Activated CD4-positive, CD25-positive, alpha-beta regulatory T cell treated with anti-CD3 and anti-CD28 coated beads, Interleukin-2, amount 50 U/mL, for 24 hours (primary cell): ENCODE measurements around the gene OR2S2.
"Not testable (repeated sequence)": the region's sequence is repeated elsewhere in the genome, so short reads cannot be mapped to it uniquely, and the experiment has no call there.

ENCODE experiments used
- ATAC-seq, 2 donors: fragments of 150-1000 bp; cut with Tn5 transposase; one replicate each; pipeline ENCODE4 v1.10.0; 2021; ENCODE audit warnings: mild to moderate bottlenecking in 1 of 2, moderate library complexity in 1 of 2

The OR2S2 gene

GRCh38 chr9:35958104-35958837, at the start of gene OR2S2:
OR2S2 (minus strand) TSS chr9:35958154; CDS start chr9:35958098, 56 bp downstream.
- no peak for ATAC-seq

- ATAC-seq, result peak in 1 of 2 donors; percentile 29
Measured at GRCh38 chr9:36007316-36007708, 49.4 kb upstream of the OR2S2 start.

- no peak for ATAC-seq
Measured at GRCh38 chr9:36006549-36007315, 48.8 kb upstream of the OR2S2 start.

- ATAC-seq, result no peak
Measured at GRCh38 chr9:36005891-36006290, 47.9 kb upstream of the OR2S2 start.

GRCh38 chr9:35998333-35998732, 40.4 kb upstream of the OR2S2 start:
- no peak for ATAC-seq

- ATAC-seq, result not testable (repeated sequence)
Measured at GRCh38 chr9:35997016-35997415, 39.1 kb upstream of the OR2S2 start.

GRCh38 chr9:35996358-35996970, 38.5 kb upstream of the OR2S2 start:
- ATAC-seq, result no peak

GRCh38 chr9:35994959-35995358, 37.0 kb upstream of the OR2S2 start:
- no peak for ATAC-seq

GRCh38 chr9:35993976-35994720, 36.2 kb upstream of the OR2S2 start:
- no peak for ATAC-seq

GRCh38 chr9:35993136-35993535, 35.2 kb upstream of the OR2S2 start:
- not testable (repeated sequence) for ATAC-seq

- no peak for ATAC-seq
Measured at GRCh38 chr9:35990155-35990554, 32.2 kb upstream of the OR2S2 start.

GRCh38 chr9:35984021-35984420, 26.1 kb upstream of the OR2S2 start:
- no peak for ATAC-seq

- ATAC-seq, result no peak
Measured at GRCh38 chr9:35981699-35982098, 23.7 kb upstream of the OR2S2 start.

- no peak for ATAC-seq
Measured at GRCh38 chr9:35980289-35981011, 22.5 kb upstream of the OR2S2 start.

- ATAC-seq, result no peak
Measured at GRCh38 chr9:35978792-35979191, 20.8 kb upstream of the OR2S2 start.

GRCh38 chr9:35976726-35977125, 18.8 kb upstream of the OR2S2 start:
- ATAC-seq, result no peak

- no peak for ATAC-seq
Measured at GRCh38 chr9:35974800-35975199, 16.8 kb upstream of the OR2S2 start.

GRCh38 chr9:35972093-35972492, 14.1 kb upstream of the OR2S2 start:
- peak in 1 of 2 donors; percentile 41 for ATAC-seq

- no peak for ATAC-seq
Measured at GRCh38 chr9:35967042-35967441, 9.1 kb upstream of the OR2S2 start.

GRCh38 chr9:35966433-35966832, 8.5 kb upstream of the OR2S2 start:
- no peak for ATAC-seq

- no peak for ATAC-seq
Measured at GRCh38 chr9:35965011-35965410, 7.1 kb upstream of the OR2S2 start.
